ENCODE data around the gene ZNF841. TPM values are rescaled to one million over a fixed set of nuclear protein-coding genes. Genes with fewer than 3 reads are reported as not detected.

ZNF841 gene
- total and polyA plus RNA-seq, 9 of the 15 experiments (the other 6 are each of a cell fraction or from before 2014, with no cell fraction given): 3.1 to 17.1 (median 11.0) TPM

GRCh38 chr19:52095172-52096014, at the start of gene ZNF841 (continued):
- no peak for TF ChIP-seq ZNF407 (IDR thresholded peaks at IDR 0.05; ENCODE audit: low read depth)
- no peak for TF ChIP-seq ZNF274 (IDR thresholded peaks at IDR 0.05; ENCODE audit: borderline replicate concordance, low read depth, low read length)
- TF ChIP-seq HCFC1 (IDR thresholded peaks at IDR 0.05; ENCODE audit: low read depth, low read length): peak; percentile 59; the same call in 1 of the 2 replicates
- TF ChIP-seq RFX1 (IDR thresholded peaks at IDR 0.05): no peak
- TF ChIP-seq SMARCC2 (IDR thresholded peaks at IDR 0.05; ENCODE audit: low read depth): no peak
- TF ChIP-seq GTF2E2 (tag; IDR thresholded peaks at IDR 0.05): no peak
- TF ChIP-seq CTCF (IDR thresholded peaks at IDR 0.05 in 2 of 3, conservative IDR thresholded peaks at IDR 0.05 in 1 of 3; ENCODE audit: insufficient read depth in 2 of 3, low read depth in 1 of 3, low read length in 3 of 3): no peak
- no peak for TF ChIP-seq ASH1L (IDR thresholded peaks at IDR 0.05; ENCODE audit: borderline replicate concordance, low read depth, partially characterized antibody)
- no peak for TF ChIP-seq ZNF311 (CRISPR knock-in tag; IDR thresholded peaks at IDR 0.05)
- TF ChIP-seq TAL1 (IDR thresholded peaks at IDR 0.05): no peak
- no peak for TF ChIP-seq ZNF175 (CRISPR knock-in tag; IDR thresholded peaks at IDR 0.05; ENCODE audit: low read depth)
- no peak for TF ChIP-seq ATF3 (IDR thresholded peaks at IDR 0.05)
- no peak; the same call in 1 of the 2 replicates for TF ChIP-seq ATF3 (CRISPR knock-in tag; conservative IDR thresholded peaks at IDR 0.05)
- no peak for TF ChIP-seq FOS (IDR thresholded peaks at IDR 0.05; ENCODE audit: extremely low read depth, insufficient read length)
- TF ChIP-seq LEF1 (IDR thresholded peaks at IDR 0.05): no peak
- peak; percentile 7; the same call in 1 of the 2 replicates for TF ChIP-seq MYC (IDR thresholded peaks at IDR 0.05; ENCODE audit: low read depth, low read length)
- peak; percentile 64; the same call in 1 of the 2 replicates for TF ChIP-seq MYC (CRISPR knock-in tag; IDR thresholded peaks at IDR 0.05; ENCODE audit: borderline replicate concordance, low read depth)
- TF ChIP-seq NFATC3 (IDR thresholded peaks at IDR 0.05): no peak
